ENCODE measurements around the gene CRHR1.

- TF ChIP-seq POLR2A (IDR thresholded peaks at IDR 0.05) = no peak
- TF ChIP-seq CTCF (IDR thresholded peaks at IDR 0.05 in 8 of 11, conservative IDR thresholded peaks at IDR 0.05 in 3 of 11) = no peak
- no peak for TF ChIP-seq POLR2AphosphoS5 (IDR thresholded peaks at IDR 0.05)
Measured at GRCh38 chr17:45846223-45846622, 62.1 kb downstream of the CRHR1 start.

All from spleen (tissue), 7 donors.